ENCODE measurements around the gene HIF1A.

Gene HIF1A

DNA sequence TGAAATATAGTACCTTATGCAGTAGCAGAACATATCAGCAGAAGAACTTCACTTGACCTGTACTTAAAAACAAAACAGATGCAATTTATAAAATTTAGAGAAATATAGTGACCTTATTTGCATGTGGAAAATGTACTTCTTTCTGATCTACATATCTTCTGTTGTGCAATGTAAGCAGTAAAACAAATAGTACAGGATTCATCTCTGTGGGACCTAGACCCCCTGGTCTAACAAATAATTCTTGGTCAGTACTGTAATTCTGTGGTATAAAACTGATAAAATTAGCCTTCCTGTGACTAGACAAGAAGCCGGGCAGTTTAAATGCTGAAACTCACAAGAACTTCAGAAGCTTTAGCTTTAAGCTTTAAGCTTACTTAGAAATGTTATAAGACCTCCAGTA is 21.6 kb downstream of the HIF1A start:
- in situ Hi-C loops (cut with MboI; ENCODE audit: low sequenced_read_pairs, unreplicated experiment) = no loop called here
- TF ChIP-seq, protein P1, sequence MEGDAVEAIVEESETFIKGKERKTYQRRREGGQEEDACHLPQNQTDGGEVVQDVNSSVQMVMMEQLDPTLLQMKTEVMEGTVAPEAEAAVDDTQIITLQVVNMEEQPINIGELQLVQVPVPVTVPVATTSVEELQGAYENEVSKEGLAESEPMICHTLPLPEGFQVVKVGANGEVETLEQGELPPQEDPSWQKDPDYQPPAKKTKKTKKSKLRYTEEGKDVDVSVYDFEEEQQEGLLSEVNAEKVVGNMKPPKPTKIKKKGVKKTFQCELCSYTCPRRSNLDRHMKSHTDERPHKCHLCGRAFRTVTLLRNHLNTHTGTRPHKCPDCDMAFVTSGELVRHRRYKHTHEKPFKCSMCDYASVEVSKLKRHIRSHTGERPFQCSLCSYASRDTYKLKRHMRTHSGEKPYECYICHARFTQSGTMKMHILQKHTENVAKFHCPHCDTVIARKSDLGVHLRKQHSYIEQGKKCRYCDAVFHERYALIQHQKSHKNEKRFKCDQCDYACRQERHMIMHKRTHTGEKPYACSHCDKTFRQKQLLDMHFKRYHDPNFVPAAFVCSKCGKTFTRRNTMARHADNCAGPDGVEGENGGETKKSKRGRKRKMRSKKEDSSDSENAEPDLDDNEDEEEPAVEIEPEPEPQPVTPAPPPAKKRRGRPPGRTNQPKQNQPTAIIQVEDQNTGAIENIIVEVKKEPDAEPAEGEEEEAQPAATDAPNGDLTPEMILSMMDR (IDR thresholded peaks at IDR 0.05; ENCODE audit: borderline replicate concordance, control extremely low read depth, extremely low read depth, insufficient read depth, missing control alignments) = no peak
- no peak for DNase-seq (ENCODE audit: low spot score)

DNA sequence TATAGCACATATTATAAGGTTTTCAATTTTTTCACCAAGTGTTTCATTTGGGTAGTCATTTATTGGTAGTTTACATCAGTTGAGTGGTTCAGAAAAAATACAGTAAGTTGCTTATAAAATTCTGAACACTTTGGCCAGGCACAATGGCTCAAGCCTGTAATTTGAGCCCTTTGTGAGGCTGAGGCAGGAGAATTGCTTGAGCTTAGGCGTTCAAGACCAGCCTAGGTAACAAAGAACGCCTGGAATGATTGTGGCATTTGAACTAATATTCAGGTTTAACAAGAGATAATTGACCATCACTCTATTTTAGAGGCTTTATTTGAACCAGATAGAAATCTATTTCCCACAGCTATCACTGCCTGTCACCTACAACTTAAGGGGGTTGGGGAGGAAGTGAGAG is 22.7 kb downstream of the HIF1A start:
- TF ChIP-seq, protein P1 (IDR thresholded peaks at IDR 0.05; ENCODE audit: borderline replicate concordance, control extremely low read depth, extremely low read depth, insufficient read depth, missing control alignments) = no peak
- DNase-seq (ENCODE audit: low spot score) = no peak
- in situ Hi-C loops (cut with MboI; ENCODE audit: low sequenced_read_pairs, unreplicated experiment) = no loop called here

DNA sequence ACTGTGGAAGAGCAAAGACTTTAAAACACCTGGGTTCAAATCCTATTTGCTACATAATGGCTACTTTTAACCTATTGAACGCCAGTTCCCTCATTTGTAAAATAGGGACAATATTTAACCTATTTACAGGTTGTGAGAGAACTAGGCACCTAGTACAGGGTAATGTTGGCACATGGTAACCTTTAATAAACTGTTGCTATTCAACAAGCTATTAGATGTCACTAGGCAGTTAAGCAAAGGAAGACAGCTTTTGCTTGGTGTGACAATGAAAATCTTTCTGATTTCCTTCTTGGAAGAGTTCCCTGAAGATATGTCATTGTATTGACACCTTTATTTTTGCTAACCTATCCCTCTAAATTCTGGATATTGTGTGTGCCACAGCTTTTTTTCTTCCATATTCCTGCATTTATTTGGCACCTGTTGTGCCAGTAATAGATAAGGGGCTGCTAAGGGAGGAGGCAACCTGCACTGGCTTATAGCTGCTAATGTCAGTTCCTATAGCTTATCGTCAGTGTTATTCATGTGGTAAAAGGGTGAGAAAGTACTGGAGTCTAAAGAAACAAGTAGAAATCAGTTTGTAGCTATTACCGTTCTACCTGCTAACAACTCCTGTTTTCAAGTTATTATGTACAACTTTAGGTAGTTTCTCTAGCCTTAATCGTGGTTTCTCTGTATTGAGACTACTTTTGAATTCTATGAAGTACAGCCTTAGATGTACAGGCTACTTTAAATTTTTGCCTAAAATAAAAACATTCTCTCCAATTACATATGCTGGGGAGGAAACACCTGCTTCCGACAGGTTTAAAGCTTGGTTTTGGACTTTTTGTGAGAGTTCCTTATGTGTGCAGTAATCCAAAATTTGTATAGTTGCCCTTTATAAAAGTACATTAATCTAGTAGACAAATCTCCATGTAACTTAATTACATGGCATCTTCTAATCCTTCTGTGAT is 24.3 kb downstream of the HIF1A start:
- in situ Hi-C loops (cut with MboI; ENCODE audit: low sequenced_read_pairs, unreplicated experiment) = no loop called here
- TF ChIP-seq, protein P1 (IDR thresholded peaks at IDR 0.05; ENCODE audit: borderline replicate concordance, control extremely low read depth, extremely low read depth, insufficient read depth, missing control alignments) = no peak
- no peak for DNase-seq (ENCODE audit: low spot score)

DNA sequence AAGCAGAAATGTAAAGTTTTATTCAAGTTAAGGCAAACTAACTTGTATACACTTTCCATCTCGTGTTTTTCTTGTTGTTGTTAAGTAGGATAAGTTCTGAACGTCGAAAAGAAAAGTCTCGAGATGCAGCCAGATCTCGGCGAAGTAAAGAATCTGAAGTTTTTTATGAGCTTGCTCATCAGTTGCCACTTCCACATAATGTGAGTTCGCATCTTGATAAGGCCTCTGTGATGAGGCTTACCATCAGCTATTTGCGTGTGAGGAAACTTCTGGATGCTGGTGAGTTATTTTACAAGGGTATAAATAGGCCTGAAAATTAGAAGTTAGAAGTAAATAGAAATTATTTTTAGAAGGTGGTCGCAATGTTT is 25.0 kb downstream of the HIF1A start:
- TF ChIP-seq, protein P1 (IDR thresholded peaks at IDR 0.05; ENCODE audit: borderline replicate concordance, control extremely low read depth, extremely low read depth, insufficient read depth, missing control alignments) = no peak
- in situ Hi-C loops (cut with MboI; ENCODE audit: low sequenced_read_pairs, unreplicated experiment) = no loop called here
- DNase-seq (ENCODE audit: low spot score) = no peak

DNA sequence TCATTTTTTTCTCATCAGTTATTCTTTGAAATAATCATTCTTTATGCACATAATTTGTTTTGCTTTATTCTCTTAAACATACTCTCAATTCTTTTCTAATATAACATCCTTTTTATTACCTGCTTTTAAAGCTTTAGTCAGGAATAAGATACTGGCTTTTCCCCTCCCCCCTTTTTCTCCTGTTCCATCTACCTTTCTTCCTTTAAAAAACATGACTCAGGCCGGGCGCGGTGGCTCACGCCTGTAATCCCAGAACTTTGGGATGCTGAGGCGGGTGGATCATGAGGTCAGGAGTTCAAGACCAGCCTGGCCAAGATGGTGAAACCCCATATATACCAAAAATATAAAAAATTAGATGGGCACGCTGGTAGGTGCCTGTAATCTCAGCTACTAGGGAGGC is 25.4 kb downstream of the HIF1A start:
- TF ChIP-seq, protein P1 (IDR thresholded peaks at IDR 0.05; ENCODE audit: borderline replicate concordance, control extremely low read depth, extremely low read depth, insufficient read depth, missing control alignments) = no peak
- DNase-seq (ENCODE audit: low spot score) = no peak
- in situ Hi-C loops (cut with MboI; ENCODE audit: low sequenced_read_pairs, unreplicated experiment) = no loop called here

DNA sequence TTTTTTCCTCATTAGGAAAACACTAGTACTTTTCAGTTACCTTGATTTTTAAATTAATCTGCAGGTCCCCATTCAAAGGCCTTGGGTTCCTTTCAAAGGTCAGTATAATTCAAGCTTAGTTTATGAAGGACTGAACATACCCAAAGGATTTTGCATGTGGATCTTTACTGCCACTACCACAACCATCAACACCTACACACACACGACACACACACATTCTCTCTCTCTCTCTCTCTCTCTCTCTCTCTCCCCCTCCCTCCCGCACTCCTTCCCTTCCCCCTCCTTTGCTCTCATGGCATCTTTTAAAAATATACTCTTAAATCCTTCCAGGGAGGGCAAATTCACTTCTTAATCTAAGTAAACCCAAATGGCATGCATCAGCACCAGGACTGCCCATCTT is 28.8 kb downstream of the HIF1A start:
- in situ Hi-C loops (cut with MboI; ENCODE audit: low sequenced_read_pairs, unreplicated experiment) = no loop called here
- TF ChIP-seq, protein P1 (IDR thresholded peaks at IDR 0.05; ENCODE audit: borderline replicate concordance, control extremely low read depth, extremely low read depth, insufficient read depth, missing control alignments) = no peak
- DNase-seq (ENCODE audit: low spot score) = no peak

All from GM13976 (cell line).